ENCODE data around the gene CAMK2N1.

The CAMK2N1 gene

GRCh38 chr1:20446796-20447195, 39.2 kb downstream of the CAMK2N1 start:
- peak in 17 of 58 donors; percentile 9 to 58 (median 24) for DNase-seq

- no peak for DNase-seq
Observed at GRCh38 chr1:20445956-20446355, 40.1 kb downstream of the CAMK2N1 start.

DNA sequence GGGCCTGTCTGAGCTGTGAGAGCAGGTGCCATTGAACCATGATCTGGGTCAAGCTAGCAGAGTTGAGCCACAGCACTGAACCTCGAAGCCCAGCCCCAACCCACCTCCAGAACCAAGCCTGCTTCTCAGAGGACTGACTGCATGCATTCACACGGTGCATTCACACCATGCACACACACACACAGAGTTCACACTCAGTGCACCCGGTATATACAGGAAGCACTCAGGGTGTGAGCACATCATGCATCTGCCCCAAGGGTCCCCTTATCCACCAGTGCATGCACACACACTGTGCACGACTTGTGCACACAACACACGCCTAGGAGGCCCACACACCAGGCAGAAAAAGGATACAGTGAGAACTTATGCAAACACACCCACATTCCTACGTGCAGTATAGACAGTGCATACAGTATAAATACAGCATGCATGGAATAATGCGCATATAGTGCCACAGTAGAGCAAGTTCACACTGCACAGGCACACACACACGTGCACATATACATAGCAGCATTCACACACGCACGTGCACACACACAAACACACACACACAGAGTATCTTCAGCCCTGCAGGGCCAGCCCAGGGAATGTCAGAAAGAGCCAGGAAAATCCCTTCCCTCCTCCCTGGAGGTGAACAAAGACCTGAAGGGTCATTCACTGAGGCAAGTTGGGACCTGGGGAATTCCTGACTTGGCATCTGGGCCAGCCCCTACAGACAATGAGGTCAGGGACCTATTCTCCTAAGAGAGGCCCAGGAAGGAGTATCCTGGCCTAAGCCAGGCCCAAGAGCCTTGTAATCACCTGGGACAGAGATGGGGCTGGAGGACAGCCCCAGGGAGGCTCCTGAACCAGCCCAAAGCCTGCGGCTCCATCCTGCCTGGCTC, 42.1 kb downstream of the CAMK2N1 start:
- no peak for DNase-seq

DNA sequence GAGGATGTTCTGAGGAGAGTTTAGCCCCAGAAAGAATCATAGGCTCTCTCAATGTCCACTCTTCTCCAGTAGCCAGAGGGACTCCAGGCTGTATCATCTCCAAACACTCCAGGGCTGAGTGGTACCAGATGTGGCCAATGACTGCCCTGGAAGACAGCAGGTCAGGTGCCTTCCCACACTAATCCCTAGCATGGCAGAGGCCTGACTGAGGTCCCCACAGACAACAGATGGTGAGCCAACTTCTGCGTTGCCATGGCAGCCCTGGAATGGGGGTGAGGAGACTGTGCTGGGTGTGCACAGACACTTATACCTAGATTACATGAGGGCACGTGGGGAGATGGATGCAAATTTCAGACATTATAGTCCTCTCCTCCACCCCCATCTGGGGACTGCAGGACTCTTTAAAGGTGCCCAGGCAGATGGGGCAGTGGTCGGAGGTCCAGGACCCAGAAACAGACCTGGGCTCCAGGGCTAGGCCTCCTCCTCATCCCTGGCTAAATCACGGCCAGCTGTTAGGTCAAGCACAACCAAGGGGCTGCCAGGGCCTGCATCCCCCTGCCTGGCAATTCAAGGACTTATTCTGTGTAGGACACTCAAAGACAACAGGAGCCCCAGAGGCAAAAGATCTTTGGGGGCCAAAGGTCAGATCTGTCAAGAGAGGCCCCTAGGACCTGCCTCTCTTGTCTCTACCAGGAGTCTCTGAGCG, 42.9 kb downstream of the CAMK2N1 start:
- peak in 3 of 58 donors; percentile 9 to 15 (median 11) for DNase-seq

DNA sequence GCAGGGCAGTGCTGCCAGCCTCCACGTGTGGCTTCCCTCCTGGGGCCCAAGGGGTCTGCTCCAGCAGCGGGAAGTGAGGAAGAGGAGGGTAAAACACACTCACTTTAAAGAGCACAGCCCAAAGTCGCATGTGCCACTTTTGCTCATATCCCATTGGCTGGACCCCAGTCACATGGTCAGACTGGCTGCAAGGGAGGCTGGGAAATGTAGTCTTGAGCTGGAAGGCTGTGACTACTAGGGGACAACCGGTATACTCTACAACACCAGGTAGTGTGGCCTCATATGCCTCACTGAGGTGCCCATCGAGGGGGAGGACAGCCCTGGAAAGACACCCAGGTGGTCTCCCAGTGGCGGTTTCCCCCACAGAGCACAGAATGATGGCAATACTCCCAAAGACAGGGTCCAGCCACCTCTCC, 45.2 kb downstream of the CAMK2N1 start:
- DNase-seq = peak in 53 of 58 donors; percentile 23 to 86 (median 60)

- no peak for DNase-seq
Observed at GRCh38 chr1:20439282-20439681, 46.7 kb downstream of the CAMK2N1 start.

DNA sequence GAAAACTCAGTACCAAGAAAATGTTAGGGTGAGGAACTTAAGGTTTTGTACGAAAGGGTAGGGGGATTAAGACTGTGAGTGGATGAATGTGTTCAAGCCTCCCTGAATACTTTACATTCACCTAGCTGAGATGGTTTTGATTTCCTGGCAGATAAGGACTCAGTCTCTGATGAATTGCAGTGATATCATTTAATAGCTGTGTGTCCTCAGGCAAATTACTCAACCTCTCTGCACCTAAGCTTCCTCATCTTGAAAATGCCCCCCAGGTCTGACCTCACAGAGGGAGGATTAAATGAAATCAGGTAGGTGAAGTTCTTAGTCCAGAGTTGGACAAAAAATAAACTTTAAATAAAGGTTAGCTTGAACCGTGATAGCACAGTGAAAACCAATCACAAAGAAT, 48.4 kb downstream of the CAMK2N1 start:
- no peak for DNase-seq

GRCh38 chr1:20432891-20433290, 53.1 kb downstream of the CAMK2N1 start:
- no peak for DNase-seq
